HFF-Myc (cell line): ENCODE measurements around the gene C17orf78.

Experiments
- DNase-seq: peaks from one replicate; pipeline ENCODE4 v3.0.0-alpha.2; 2011; ENCODE audit warnings: low read depth; ENCODE audit errors: extremely low read depth
- H3K4me3 ChIP-seq: replicated peaks from 2 replicates; pipeline ENCODE4 v1.5.1; 2011; ENCODE audit warnings: low read depth, mild to moderate bottlenecking, control low read depth, low read length
- CTCF ChIP-seq: IDR thresholded peaks from 2 replicates; pipeline ENCODE4 v1.5.1; 2012; ENCODE audit warnings: mild to moderate bottlenecking, low read depth, low read length, control low read depth; ENCODE audit errors: missing control alignments

The C17orf78 gene

GRCh38 chr17:37368577-37368976 lies 7.2 kb upstream of the C17orf78 start:
- no peak for DNase-seq
- TF ChIP-seq CTCF, result no peak
- no peak overlapping the region for H3K4me3 ChIP-seq

- H3K4me3 ChIP-seq, result no peak overlapping the region
- peak; percentile 75 for DNase-seq
- TF ChIP-seq CTCF, result peak; percentile 99
Observed at GRCh38 chr17:37373530-37374159, 2.1 kb upstream of the C17orf78 start.

DNA sequence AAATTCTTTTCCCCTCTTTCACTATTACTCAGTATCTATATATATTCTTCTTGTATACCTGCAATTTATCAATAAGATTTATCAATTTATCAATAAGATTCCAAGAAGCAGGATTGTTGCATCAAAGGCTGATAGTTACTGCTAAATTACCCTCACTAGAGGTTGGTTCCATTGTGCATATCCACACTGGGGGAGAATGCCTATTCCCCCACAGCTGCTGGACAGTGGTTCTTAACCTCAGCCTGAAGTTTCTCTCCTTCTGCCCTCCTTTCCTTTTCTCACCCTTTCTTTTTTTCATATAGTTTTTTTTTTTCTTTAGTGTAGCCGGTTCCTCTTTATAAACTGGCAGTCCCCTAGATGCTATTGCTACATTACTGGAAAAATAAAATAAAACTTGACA lies 6.3 kb downstream of the C17orf78 start:
- DNase-seq, result no peak
- H3K4me3 ChIP-seq, result no peak overlapping the region
- no peak for TF ChIP-seq CTCF

DNA sequence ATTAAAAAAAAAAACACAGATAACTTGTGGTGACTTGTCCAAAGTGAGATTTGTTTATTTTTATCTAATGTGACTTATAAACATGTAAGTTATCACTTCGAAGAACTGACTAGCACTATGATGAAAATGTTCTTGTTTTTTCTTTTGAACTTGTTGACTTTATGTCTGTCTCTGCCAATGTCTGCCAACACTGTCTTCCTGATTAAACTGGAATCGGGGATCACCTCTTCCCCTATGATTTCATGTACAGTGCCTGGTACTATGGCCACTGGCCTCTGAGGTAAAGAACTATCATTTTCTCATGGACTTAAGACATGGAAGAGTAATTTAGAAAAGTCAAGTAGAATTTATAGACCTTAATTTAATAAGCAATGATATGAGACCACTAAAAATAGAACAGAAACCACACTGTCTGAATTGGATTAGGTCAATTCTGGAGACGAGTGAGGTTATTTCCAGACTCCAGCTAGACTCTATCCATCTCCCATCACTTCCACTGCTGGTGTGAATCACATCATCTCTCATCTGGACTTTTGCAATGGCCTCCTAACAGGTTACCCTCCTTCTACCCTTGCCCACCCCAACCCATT lies 8.9 kb downstream of the C17orf78 start:
- TF ChIP-seq CTCF, result no peak
- DNase-seq, result no peak
- H3K4me3 ChIP-seq, result no peak overlapping the region

- no peak for DNase-seq
- H3K4me3 ChIP-seq, result no peak overlapping the region
- no peak for TF ChIP-seq CTCF
Observed at GRCh38 chr17:37385474-37385990, 9.7 kb downstream of the C17orf78 start.

DNA sequence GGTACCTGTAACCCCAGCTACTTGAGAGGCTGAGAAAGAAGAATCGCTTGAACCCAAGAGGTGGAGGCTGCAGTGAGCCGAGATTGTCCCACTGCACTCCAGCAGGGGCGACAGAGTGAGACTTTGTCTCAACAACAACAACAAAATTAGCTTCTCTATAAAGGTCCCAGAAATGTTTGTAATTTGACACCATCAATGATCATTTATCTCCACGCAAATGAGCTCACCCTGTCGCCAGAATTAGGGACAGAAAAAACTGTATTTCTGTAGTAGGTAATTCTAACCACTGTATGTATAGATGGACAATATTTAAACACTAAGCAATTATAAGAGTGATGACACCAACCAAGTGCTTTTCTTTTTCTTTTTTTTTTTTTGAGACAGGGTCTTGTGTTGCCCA lies 10.7 kb downstream of the C17orf78 start:
- TF ChIP-seq CTCF, result no peak
- DNase-seq, result no peak
- H3K4me3 ChIP-seq, result no peak overlapping the region
